CD8-positive, alpha-beta memory T cell (primary cell): ENCODE data around the gene KLHDC7B. TPM values are rescaled to one million over a fixed set of nuclear protein-coding genes. Genes with fewer than 3 reads are reported as not detected.

Experiments used
- CTCF ChIA-PET: fragments of 350-600 bp; sonication (Branson Sonifier 250); formaldehyde crosslinking; loops from one replicate; lab custom pipeline; 2021; ENCODE audit warnings: antibody characterized with exemption; lab: Charles Lee
- POLR2A ChIA-PET: fragments of 350-600 bp; sonication (Branson Sonifier 250); formaldehyde crosslinking; loops from one replicate; lab custom pipeline; 2021; ENCODE audit warnings: antibody characterized with exemption; lab: Charles Lee
- DNase-seq, 5 donors: peaks; one replicate each; pipeline versions ENCODE4 v3.0.0 to v3.0.0-alpha.2; 2020 to 2022; ENCODE audit warnings: mixed read lengths in 1 of 5
- H3K27ac ChIP-seq: one replicate; pipeline ENCODE4 v1.7.0; 2013; ENCODE audit warnings: low read depth, mild to moderate bottlenecking, low read length, moderate library complexity
- H3K27me3 ChIP-seq: 2 replicates; pipeline ENCODE4 v1.7.0; 2013; ENCODE audit warnings: low read length, mild to moderate bottlenecking; ENCODE audit not compliant: insufficient read depth, poor library complexity, severe bottlenecking
- H3K36me3 ChIP-seq: 2 replicates; pipeline ENCODE4 v1.7.0; 2013; ENCODE audit warnings: mild to moderate bottlenecking, low read length, moderate library complexity; ENCODE audit not compliant: insufficient read depth
- H3K4me1 ChIP-seq: 2 replicates; pipeline ENCODE4 v1.7.0; 2013; ENCODE audit warnings: mild to moderate bottlenecking, low read length, moderate library complexity; ENCODE audit not compliant: insufficient read depth
- H3K4me3 ChIP-seq: 2 replicates; pipeline ENCODE4 v1.7.0; 2013; ENCODE audit warnings: mild to moderate bottlenecking, low read length
- H3K9me3 ChIP-seq: 2 replicates; pipeline ENCODE4 v1.7.0; 2013; ENCODE audit warnings: mild to moderate bottlenecking, low read length
- H3K27ac Mint-ChIP-seq, 8 donors: one replicate each; pipeline ENCODE4 v1.8.0; 2020 to 2021; ENCODE audit warnings: mixed read lengths in 8 of 8, mild to moderate bottlenecking in 6 of 8, inconsistent platforms in 3 of 8, moderate library complexity in 3 of 8
- H3K27me3 Mint-ChIP-seq, 2 donors: one replicate each; pipeline ENCODE4 v1.8.0; 2020 to 2021; ENCODE audit warnings: mixed read lengths in 2 of 2, mild to moderate bottlenecking in 1 of 2, moderate library complexity in 1 of 2
- H3K36me3 Mint-ChIP-seq, 3 donors: one replicate each; pipeline ENCODE4 v1.8.0; 2020 to 2021; ENCODE audit warnings: mixed read lengths in 3 of 3, inconsistent platforms in 1 of 3, mild to moderate bottlenecking in 1 of 3
- H3K4me1 Mint-ChIP-seq, 3 donors: one replicate each; pipeline ENCODE4 v1.8.0; 2020 to 2021; ENCODE audit warnings: mixed read lengths in 3 of 3, inconsistent platforms in 1 of 3, mild to moderate bottlenecking in 1 of 3
- H3K4me3 Mint-ChIP-seq, 7 donors: one replicate each; pipeline ENCODE4 v1.8.0; 2020 to 2021; ENCODE audit warnings: mixed read lengths in 7 of 7, mild to moderate bottlenecking in 6 of 7, moderate library complexity in 4 of 7, inconsistent platforms in 2 of 7
- H3K9me3 Mint-ChIP-seq, 5 donors: one replicate each; pipeline ENCODE4 v1.8.0; 2020 to 2022; ENCODE audit warnings: mixed read lengths in 5 of 5, mild to moderate bottlenecking in 3 of 5, moderate library complexity in 2 of 5, inconsistent platforms in 1 of 5
- polyA plus RNA-seq: library from polyadenylated mRNA; unstranded; fragments of 300-500 nt; fragmentation: Illumina TruSeq; gene quantifications from one replicate; pipeline ENCODE4 v1.2.3, GENCODE V29; 2021
- total RNA-seq, 2 experiments: library from RNA; stranded (reverse); gene quantifications; one replicate each; pipeline ENCODE4 v1.2.3, GENCODE V29; 2021

The KLHDC7B gene
- total and polyA plus RNA-seq, 3 experiments from 2014 or later: 5.1 to 8.1 (median 6.2) TPM

- peaks cover 0 to 1% of the 10 kb centered on the region in 2 donors for H3K27me3 Mint-ChIP-seq
- ChIA-PET CTCF (interaction anchor here (0.6 to 8.7 kb wide), 12 partner anchors 9 to 265 kb away, joined by 3 to 91 read pairs (median 5); partner anchors contain the start of genes SCO2 and SYCE3), POLR2A (interaction anchor here (0.6 to 3.3 kb wide), 18 partner anchors 10 to 317 kb away, joined by 3 to 93 read pairs (median 6); partner anchors contain the start of genes CHKB, HDAC10, KLHDC7B and SCO2)
Observed at GRCh38 chr22:50507991-50508884, 37.5 kb upstream of the KLHDC7B start, which contains the start of gene NCAPH2. NCAPH2 (plus strand) TSS chr22:50508224; CDS start chr22:50508338, 114 bp downstream.

GRCh38 chr22:50508897-50509296 lies 36.8 kb upstream of the KLHDC7B start:
- Histone ChIP-seq H3K9me3 (no peaks in the 10 kb centered on the region), H3K4me1 (peaks cover 23% of the 10 kb centered on the region), H3K27ac (peak overlapping the region; percentile 88), H3K4me3 (peak overlapping the region; percentile 55), H3K27me3 (no peaks in the 10 kb centered on the region), H3K36me3 (peaks cover 11% of the 10 kb centered on the region)
- CTCF ChIA-PET: interaction anchor here (0.9 to 8.7 kb wide), 9 partner anchors 9 to 112 kb away, joined by 3 to 91 read pairs (median 8); partner anchors contain the start of genes SCO2 and SYCE3
- Mint-ChIP-seq H3K4me3 (peak overlapping the region; percentile 92 to 97 (median 94)), H3K27ac (peak overlapping the region; percentile 87 to 100 (median 98)), H3K27me3 (peaks cover 0 to 1% of the 10 kb centered on the region in 2 donors), H3K36me3 (peaks cover 0 to 33% (median 2%) of the 10 kb centered on the region in 3 donors), H3K9me3 (no peaks in the 10 kb centered on the region), H3K4me1 (peaks cover 17 to 36% (median 19%) of the 10 kb centered on the region in 3 donors)
- POLR2A ChIA-PET: interaction anchor here (0.6 to 3.3 kb wide), 9 partner anchors 16 to 318 kb away, joined by 3 to 93 read pairs (median 7); partner anchors contain the start of genes KLHDC7B, SCO2 and SYCE3
- no peak for DNase-seq

More at GRCh38 chr22:50507991-50508884, 37.5 kb upstream of the KLHDC7B start, which contains the start of gene NCAPH2:
- H3K27ac Mint-ChIP-seq: peak within 1 kb of the TSS; percentile 93 to 100 (median 98)
- H3K9me3 Mint-ChIP-seq: no peaks in the 10 kb centered on the region
- Histone ChIP-seq H3K4me1 (peaks cover 23% of the 10 kb centered on the region), H3K27ac (peak within 1 kb of the TSS; percentile 88), H3K27me3 (no peaks in the 10 kb centered on the region), H3K4me3 (peak within 1 kb of the TSS; percentile 80), H3K36me3 (peaks cover 11% of the 10 kb centered on the region), H3K9me3 (no peaks in the 10 kb centered on the region)
- H3K36me3 Mint-ChIP-seq: peaks cover 0 to 33% (median 2%) of the 10 kb centered on the region in 3 donors
- DNase-seq: peak in 4 of 5 donors; percentile 96 to 98 (median 96)
- peak within 1 kb of the TSS; percentile 92 to 99 (median 94) for H3K4me3 Mint-ChIP-seq
- H3K4me1 Mint-ChIP-seq: peaks cover 17 to 32% (median 19%) of the 10 kb centered on the region in 3 donors

DNA sequence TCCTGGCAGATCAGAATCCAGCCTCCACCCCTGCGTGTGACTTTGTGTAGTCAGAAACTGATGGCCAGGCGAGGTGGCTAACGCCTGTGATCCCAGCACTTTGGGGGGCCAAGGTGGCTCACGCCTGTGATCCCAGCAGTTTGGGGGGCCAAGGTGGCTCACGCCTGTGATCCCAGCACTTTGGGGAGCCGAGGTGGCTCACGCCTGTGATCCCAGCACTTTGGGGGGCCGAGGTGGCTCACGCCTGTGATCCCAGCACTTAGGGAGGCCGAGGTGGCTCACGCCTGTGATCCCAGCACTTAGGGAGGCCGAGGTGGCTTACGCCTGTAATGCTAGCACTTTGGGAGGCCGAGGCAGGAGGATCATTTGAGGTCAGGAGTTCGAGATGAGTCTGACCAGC lies 32.5 kb upstream of the KLHDC7B start:
- H3K4me3 Mint-ChIP-seq: no peak overlapping the region
- no peaks in the 10 kb centered on the region for H3K9me3 Mint-ChIP-seq
- Histone ChIP-seq H3K9me3 (no peaks in the 10 kb centered on the region), H3K27ac (no peak overlapping the region), H3K36me3 (peaks cover 12% of the 10 kb centered on the region), H3K4me3 (no peak overlapping the region), H3K4me1 (peaks cover 11% of the 10 kb centered on the region), H3K27me3 (no peaks in the 10 kb centered on the region)
- POLR2A ChIA-PET: interaction anchor here (0.8 to 2.3 kb wide), 2 partner anchors 12 to 14 kb away, joined by 10 to 12 read pairs; partner anchors contain the start of gene SCO2
- peaks cover 22 to 36% (median 30%) of the 10 kb centered on the region in 3 donors for H3K4me1 Mint-ChIP-seq
- no peak overlapping the region for H3K27ac Mint-ChIP-seq
- DNase-seq: no peak
- CTCF ChIA-PET: interaction anchor here (3.0 to 8.7 kb wide), 2 partner anchors 12 kb away, joined by 20 to 91 read pairs; partner anchors contain the start of gene SCO2
- peaks cover 0 to 1% of the 10 kb centered on the region in 2 donors for H3K27me3 Mint-ChIP-seq
- peaks cover 0 to 48% (median 2%) of the 10 kb centered on the region in 3 donors for H3K36me3 Mint-ChIP-seq

GRCh38 chr22:50516068-50516467 lies 29.6 kb upstream of the KLHDC7B start:
- Mint-ChIP-seq H3K9me3 (no peaks in the 10 kb centered on the region), H3K36me3 (peaks cover 0 to 63% (median 2%) of the 10 kb centered on the region in 3 donors), H3K27ac (no peak overlapping the region), H3K27me3 (peaks cover 0 to 1% of the 10 kb centered on the region in 2 donors), H3K4me1 (peaks cover 9 to 22% (median 18%) of the 10 kb centered on the region in 3 donors), H3K4me3 (no peak overlapping the region)
- ChIA-PET POLR2A (no interaction called here), CTCF (interaction anchor here (3.0 kb wide), 1 partner anchor 9 kb away, joined by 20 read pairs; the partner anchor contains the start of gene SCO2)
- H3K4me3 ChIP-seq: no peak overlapping the region
- H3K9me3 ChIP-seq: no peaks in the 10 kb centered on the region
- no peaks in the 10 kb centered on the region for H3K27me3 ChIP-seq
- no peaks in the 10 kb centered on the region for H3K4me1 ChIP-seq
- no peak overlapping the region for H3K27ac ChIP-seq
- no peak for DNase-seq
- peaks cover 13% of the 10 kb centered on the region for H3K36me3 ChIP-seq

- ChIA-PET CTCF (interaction anchor here (1.1 to 2.8 kb wide), 3 partner anchors 9 to 46 kb away, joined by 4 to 9 read pairs (median 8); partner anchors contain the start of genes LMF2, NCAPH2, SCO2 and SYCE3), POLR2A (interaction anchor here (1.2 kb wide), 1 partner anchor 9 kb away, joined by 3 read pairs; the partner anchor contains the start of gene SCO2)
- H3K27ac ChIP-seq: no peak overlapping the region
Observed at GRCh38 chr22:50516891-50517290, 28.8 kb upstream of the KLHDC7B start.

DNA sequence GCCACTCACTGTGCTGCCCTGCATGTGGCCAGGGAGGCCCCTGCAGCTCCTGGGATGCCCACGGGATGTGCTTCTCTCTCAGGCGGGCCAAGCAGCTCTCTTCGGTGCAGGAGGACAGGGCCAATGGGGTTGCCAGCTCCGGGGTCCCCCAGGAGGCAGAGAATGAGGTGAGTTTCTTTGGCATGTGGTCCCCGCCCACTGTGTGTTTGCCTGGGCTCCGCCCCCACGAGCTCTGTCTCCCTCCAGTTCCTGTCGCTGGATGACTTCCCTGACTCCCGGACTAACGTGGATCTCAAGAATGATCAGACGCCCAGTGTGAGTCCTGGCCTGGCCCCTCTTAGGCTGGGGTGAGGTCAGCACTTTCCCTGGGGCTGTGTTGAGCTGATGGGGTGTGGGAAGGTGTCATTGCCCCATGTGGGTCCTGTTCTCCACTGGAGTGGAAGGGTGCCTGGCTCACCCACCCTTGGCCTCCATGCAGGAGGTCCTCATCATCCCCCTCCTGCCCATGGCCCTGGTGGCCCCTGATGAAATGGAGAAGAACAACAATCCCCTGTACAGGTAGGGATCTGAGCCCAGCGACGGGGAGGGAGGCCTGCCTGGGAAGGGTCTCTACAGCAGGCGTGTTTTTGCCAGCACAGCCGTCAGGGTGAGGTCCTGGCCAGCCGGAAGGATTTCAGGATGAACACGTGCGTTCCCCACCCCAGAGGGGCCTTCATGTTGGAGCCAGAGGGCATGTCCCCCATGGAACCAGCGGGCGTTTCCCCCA lies 28.0 kb upstream of the KLHDC7B start:
- H3K27me3 ChIP-seq: no peaks in the 10 kb centered on the region
- POLR2A ChIA-PET: interaction anchor here (1.2 kb wide), 1 partner anchor 8 kb away, joined by 3 read pairs; the partner anchor contains the start of gene SCO2
- peaks cover 0 to 65% (median 0%) of the 10 kb centered on the region in 3 donors for H3K36me3 Mint-ChIP-seq
- DNase-seq: no peak
- H3K36me3 ChIP-seq: peaks cover 13% of the 10 kb centered on the region
- no peak overlapping the region for H3K27ac ChIP-seq
- no peaks in the 10 kb centered on the region for H3K9me3 ChIP-seq
- no peak overlapping the region for H3K4me3 ChIP-seq
- CTCF ChIA-PET: interaction anchor here (0.5 to 2.8 kb wide), 4 partner anchors 8 to 73 kb away, joined by 4 to 9 read pairs (median 6); partner anchors contain the start of genes LMF2, NCAPH2, SCO2 and SYCE3
- H3K4me3 Mint-ChIP-seq: no peak overlapping the region
- no peaks in the 10 kb centered on the region for H3K4me1 ChIP-seq
- H3K27me3 Mint-ChIP-seq: no peaks in the 10 kb centered on the region
- H3K27ac Mint-ChIP-seq: no peak overlapping the region
- H3K9me3 Mint-ChIP-seq: no peaks in the 10 kb centered on the region
- peaks cover 9 to 18% (median 13%) of the 10 kb centered on the region in 3 donors for H3K4me1 Mint-ChIP-seq

More at GRCh38 chr22:50516891-50517290, 28.8 kb upstream of the KLHDC7B start:
- Histone ChIP-seq H3K4me3 (no peak overlapping the region), H3K9me3 (no peaks in the 10 kb centered on the region), H3K36me3 (peaks cover 13% of the 10 kb centered on the region), H3K27me3 (no peaks in the 10 kb centered on the region), H3K4me1 (no peaks in the 10 kb centered on the region)
- peaks cover 0 to 65% (median 2%) of the 10 kb centered on the region in 3 donors for H3K36me3 Mint-ChIP-seq
- H3K27ac Mint-ChIP-seq: peak overlapping the region in 1 of 8 donors; percentile 29
- no peak overlapping the region for H3K4me3 Mint-ChIP-seq
- H3K4me1 Mint-ChIP-seq: peaks cover 9 to 22% (median 18%) of the 10 kb centered on the region in 3 donors
- DNase-seq: no peak
- peaks cover 0 to 1% of the 10 kb centered on the region in 2 donors for H3K27me3 Mint-ChIP-seq
- no peaks in the 10 kb centered on the region for H3K9me3 Mint-ChIP-seq

DNA sequence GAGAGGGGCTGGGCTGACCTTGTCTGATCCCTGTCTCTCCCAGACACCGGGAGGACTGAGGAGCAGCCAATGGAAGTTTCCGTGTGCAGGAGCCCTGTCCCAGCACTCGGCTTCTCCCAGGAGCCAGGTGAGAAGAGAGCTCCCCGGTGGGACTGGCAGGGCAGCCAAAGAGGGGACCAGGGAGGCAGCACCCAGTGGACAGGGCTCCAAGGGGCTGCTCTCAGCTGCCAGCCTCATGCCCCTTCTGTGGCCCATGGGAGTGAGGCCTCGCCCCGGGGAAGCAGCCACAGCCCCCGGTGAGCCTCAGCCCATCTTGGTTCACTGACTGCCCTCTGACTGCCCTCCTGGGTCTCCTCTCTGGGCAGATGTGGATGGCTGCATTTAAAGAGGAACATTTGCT lies 27.1 kb upstream of the KLHDC7B start:
- DNase-seq: no peak
- Histone ChIP-seq H3K4me1 (no peaks in the 10 kb centered on the region), H3K36me3 (peaks cover 13% of the 10 kb centered on the region), H3K27me3 (no peaks in the 10 kb centered on the region), H3K27ac (no peak overlapping the region), H3K4me3 (no peak overlapping the region), H3K9me3 (no peaks in the 10 kb centered on the region)
- no peaks in the 10 kb centered on the region for H3K9me3 Mint-ChIP-seq
- ChIA-PET CTCF (interaction anchor here (2.8 kb wide), 1 partner anchor 44 kb away, joined by 9 read pairs; the partner anchor contains the start of gene SYCE3), POLR2A (no interaction called here)
- H3K36me3 Mint-ChIP-seq: peaks cover 0 to 70% (median 0%) of the 10 kb centered on the region in 3 donors
- no peak overlapping the region for H3K4me3 Mint-ChIP-seq
- peaks cover 9 to 22% (median 13%) of the 10 kb centered on the region in 3 donors for H3K4me1 Mint-ChIP-seq
- H3K27ac Mint-ChIP-seq: no peak overlapping the region
- H3K27me3 Mint-ChIP-seq: no peaks in the 10 kb centered on the region
